K562 (cell line): ENCODE data around the gene MMEL1. TPM values are rescaled to one million over a fixed set of nuclear protein-coding genes. Genes with fewer than 3 reads are reported as not detected.

Source experiments
- ATAC-seq: fragments of 200-7000 bp; cut with Tn5 transposase; 3 replicates; pipeline ENCODE4 v1.9.1; 2020; ENCODE audit warnings: moderate library complexity
- BruUV-seq: library from RNA; stranded (reverse); fragments of 400-500 nt; replicated peaks from 2 replicates; lab custom pipeline; 2021; lab: Mats Ljungman, UMichigan
- CTCF ChIA-PET: fragments of 300-600 bp; formaldehyde crosslinking; extraction: SDS; loops from one replicate; lab custom pipeline; 2021; ENCODE audit warnings: low intra/inter-chr PET ratio; lab: Yijun Ruan, JAX
- POLR2A ChIA-PET: fragments of 300-600, 350-650 bp; sonication (Branson Sonifier 250); formaldehyde crosslinking; extraction: SDS; loops from one replicate; lab custom pipeline; 2021; ENCODE audit warnings: antibody characterized with exemption, inconsistent platforms; lab: Yijun Ruan, JAX
- DNase-seq, 4 experiments: peaks; one replicate each; pipeline versions ENCODE4 v3.0.0 to v3.0.0-alpha.2; 2011 to 2018; ENCODE audit warnings: low spot score in 3 of 4, mixed read lengths in 3 of 4; ENCODE audit errors: extremely low read depth in 1 of 4
- FAIRE-seq: peaks from 2 replicates; lab custom pipeline; 2011; peaks lifted over from hg19 to GRCh38; lab: Jason Lieb, UNC
- H2AFZ ChIP-seq: 2 replicates; pipeline ENCODE4 v1.6.0; 2011; ENCODE audit warnings: low read depth, low read length, control low read depth, inconsistent platforms
- H3K27ac ChIP-seq: fragments of 200-600 bp; 3 replicates; pipeline ENCODE4 v1.8.0; 2011; ENCODE audit warnings: low read depth, mild to moderate bottlenecking, control low read depth, inconsistent platforms, low read length, moderate library complexity, mixed read lengths; ENCODE audit errors: extremely low read depth
- H3K27me3 ChIP-seq, 2 experiments: fragments of 300-600 bp in 1 of 2; 2 replicates in 1 of 2; 3 replicates in 1 of 2; pipeline versions ENCODE4 v1.6.0 to v1.8.0; 2011; ENCODE audit warnings: inconsistent platforms in 2 of 2, low read length in 2 of 2, mild to moderate bottlenecking in 1 of 2, mixed read lengths in 1 of 2, moderate library complexity in 1 of 2; ENCODE audit not compliant: control insufficient read depth in 2 of 2, insufficient read depth in 2 of 2
- H3K36me3 ChIP-seq: fragments of 300-600 bp; 3 replicates; pipeline ENCODE4 v1.8.0; 2011; ENCODE audit warnings: mild to moderate bottlenecking, low read length, inconsistent platforms; ENCODE audit not compliant: control insufficient read depth, insufficient read depth
- H3K4me1 ChIP-seq, 2 experiments: fragments of 200-600 bp in 1 of 2; replicated peaks in 1 of 2; 2 replicates in 1 of 2; 3 replicates in 1 of 2; pipeline versions ENCODE4 v1.5.1 to v1.8.0; 2011; ENCODE audit warnings: inconsistent platforms in 2 of 2, low read length in 2 of 2, mild to moderate bottlenecking in 1 of 2, mixed read lengths in 1 of 2, moderate library complexity in 1 of 2; ENCODE audit not compliant: control insufficient read depth in 2 of 2, insufficient read depth in 2 of 2
- H3K4me2 ChIP-seq: 2 replicates; pipeline ENCODE4 v1.6.1; 2011; ENCODE audit warnings: low read length, control low read depth, inconsistent platforms, mixed read lengths; ENCODE audit not compliant: insufficient read depth
- H3K4me3 ChIP-seq: fragments of 200-600 bp; sonication (generic), shearing (Covaris generic); 2 replicates; pipeline ENCODE4 v1.5.1; 2016; ENCODE audit warnings: control low read depth, inconsistent platforms
- H3K79me2 ChIP-seq: fragments of 200-600 bp; 3 replicates; pipeline ENCODE4 v1.8.0; 2011; ENCODE audit warnings: low read length, inconsistent platforms; ENCODE audit not compliant: control insufficient read depth, insufficient read depth
- H3K9ac ChIP-seq, 2 experiments: 2 replicates each; pipeline versions ENCODE4 v1.6.0 to v1.6.1; 2011; ENCODE audit warnings: low read depth in 2 of 2, low read length in 2 of 2, control low read depth in 1 of 2, inconsistent platforms in 1 of 2, mild to moderate bottlenecking in 1 of 2, mixed read lengths in 1 of 2; ENCODE audit not compliant: insufficient read depth in 1 of 2
- H3K9me1 ChIP-seq: one replicate; pipeline ENCODE4 v1.6.0; 2011; ENCODE audit warnings: inconsistent platforms, mild to moderate bottlenecking, low read length, moderate library complexity; ENCODE audit not compliant: control insufficient read depth, insufficient read depth
- H3K9me3 ChIP-seq: replicated peaks from 2 replicates; pipeline ENCODE4 v1.5.1; 2011; ENCODE audit warnings: low read depth, low read length, inconsistent platforms; ENCODE audit not compliant: control insufficient read depth, insufficient read depth
- H4K20me1 ChIP-seq: replicated peaks from 2 replicates; pipeline ENCODE4 v1.6.1; 2011; ENCODE audit warnings: low read length, inconsistent platforms, mixed read lengths; ENCODE audit not compliant: control insufficient read depth, insufficient read depth
- BRF2 ChIP-seq: IDR thresholded peaks from 3 replicates; pipeline ENCODE4 v1.6.1; 2011; ENCODE audit warnings: borderline replicate concordance, mild to moderate bottlenecking; ENCODE audit not compliant: insufficient read length, insufficient read depth
- ZNF655 ChIP-seq: fragments of 250-450 bp; sonication (Bioruptor Pico); IDR thresholded peaks from 2 replicates; pipeline ENCODE4 v1.5.0; 2021
- ZNF780A ChIP-seq: fragments of 250-450 bp; sonication (Bioruptor Pico); IDR thresholded peaks from 2 replicates; pipeline ENCODE4 v1.5.0; 2021; ENCODE audit warnings: mild to moderate bottlenecking
- WGBS: fragments of 100-300 bp; shearing (Covaris generic); methylation state at CpG from one replicate; pipeline ENCODE4 v1.1.6; 2016; ENCODE audit warnings: low coverage, mixed read lengths; ENCODE audit not compliant: insufficient coverage; ENCODE audit errors: missing lambda C conversion rate; 5-methylcytosine and 5-hydroxymethylcytosine counted together
- in situ Hi-C: fragments of 300-500 bp; cut with MboI; formaldehyde crosslinking; loops from 4 replicates; pipeline ENCODE4 v1.15.0; 2018; ENCODE audit warnings: inconsistent platforms, mixed read lengths
- intact Hi-C: fragments of 100-400 bp; cut with micrococcal nuclease; formaldehyde crosslinking; loops from 2 replicates; pipeline ENCODE4 v1.14.2; 2022
- polyA plus RNA-seq, 8 experiments: library from polyadenylated mRNA; depleted of rRNA in 4 of 8; stranded (reverse) in 5 of 8; unstranded in 3 of 8; fragments of >200 nt; fragmentation: Nextera tagmentation in 2 of 8; fragmentation: Illumina TruSeq in 1 of 8; extraction: Ambion mirVana in 2 of 8; extraction: Trizol in 1 of 8; gene quantifications; 2 replicates each; pipeline versions ENCODE4 v1.2.1 to v1.2.3, GENCODE V29; 2011 to 2014; ENCODE audit warnings: inconsistent platforms in 1 of 8, missing spikeins in 1 of 8
- total RNA-seq, 7 experiments: library from RNA; depleted of rRNA in 6 of 7; stranded (reverse); fragments of >200 nt in 6 of 7; fragmentation: Illumina TruSeq in 2 of 7; extraction: Trizol in 2 of 7; gene quantifications; 2 replicates each; pipeline versions ENCODE4 v1.2.1 to v1.2.3, GENCODE V29; 2011 to 2021; ENCODE audit warnings: low replicate concordance in 1 of 7

Gene MMEL1
- total and polyA plus RNA-seq, 9 of the 15 experiments (the other 6 are each of a cell fraction or from before 2014, with no cell fraction given) = not detected

GRCh38 chr1:2614145-2614544 lies 18.7 kb downstream of the MMEL1 start:
- Histone ChIP-seq H3K79me2 (no peaks in the 10 kb centered on the region), H3K4me2 (no peak overlapping the region), H3K27me3 (peaks cover 10 to 28% of the 10 kb centered on the region in 2 experiments), H3K4me3 (no peak overlapping the region), H3K36me3 (no peaks in the 10 kb centered on the region), H3K27ac (no peak overlapping the region), H4K20me1 (no peaks in the 10 kb centered on the region; the same call in 1 of the 2 replicates), H3K9me1 (no peaks in the 10 kb centered on the region), H3K9ac (no peak overlapping the region), H2AFZ (no peak overlapping the region), H3K9me3 (no peaks in the 10 kb centered on the region; the same call in 1 of the 2 replicates), H3K4me1 (peaks cover 0 to 25% of the 10 kb centered on the region in 2 experiments; a peak in 2 of 5 replicates)
- POLR2A ChIA-PET = interaction anchor here (1.8 kb wide), 1 partner anchor 29 kb away, joined by 5 read pairs; no protein-coding TSS in a partner anchor
- TF ChIP-seq ZNF780A (no peak), BRF2 (no peak), ZNF655 (CRISPR knock-in tag) (no peak)
- BruUV-seq = no TSS peak
- in situ Hi-C loops = no loop called here
- WGBS = 3% methylated on average over 2 of the region's 2 CpGs
- ATAC-seq (no peak), FAIRE-seq (no peak), DNase-seq (no peak)
- intact Hi-C loops = no loop called here
- CTCF ChIA-PET = no interaction called here
